GM21526 (cell line): Measurements from ENCODE around the gene HIGD1A.

Experiments used
- ATAC-seq: cut with Tn5 transposase; IDR thresholded peaks from one replicate; pipeline ENCODE4 v1.9.1; 2021; ENCODE audit warnings: moderate library complexity; ENCODE audit not compliant: unreplicated experiment, low FRiP score

HIGD1A gene

GRCh38 chr3:42741796-42742195 is 62.5 kb downstream of the HIGD1A start:
- no peak for ATAC-seq

GRCh38 chr3:42739401-42740158 is 64.7 kb downstream of the HIGD1A start:
- no peak for ATAC-seq

GRCh38 chr3:42736531-42736930 is 67.8 kb downstream of the HIGD1A start:
- no peak for ATAC-seq

GRCh38 chr3:42736081-42736480 is 68.2 kb downstream of the HIGD1A start:
- ATAC-seq = no peak

GRCh38 chr3:42735615-42736014 is 68.7 kb downstream of the HIGD1A start:
- ATAC-seq = no peak

GRCh38 chr3:42735019-42735418 is 69.3 kb downstream of the HIGD1A start:
- no peak for ATAC-seq

GRCh38 chr3:42734263-42734860 is 69.9 kb downstream of the HIGD1A start:
- ATAC-seq = no peak

- no peak for ATAC-seq
These were observed 70.6 kb downstream of the HIGD1A start for GRCh38 chr3:42733501-42734262.
